ENCODE data around the gene UBE3C. TPM values are rescaled to one million over a fixed set of nuclear protein-coding genes. Genes with fewer than 3 reads are reported as not detected.
"Not testable (repeated sequence)": the region's sequence is repeated elsewhere in the genome, so short reads cannot be mapped to it uniquely, and the experiment has no call there.

The UBE3C gene
- polyA plus RNA-seq, 1 donor (not counting 4 experiments of a cell fraction or from before 2014, with no cell fraction given), result 89.3 TPM

GRCh38 chr7:157129907-157130460 lies 8.7 kb upstream of the UBE3C start:
- no peak for DNase-seq (ENCODE audit: low read depth, low spot score)
- TF ChIP-seq EZH2 (IDR thresholded peaks at IDR 0.05; ENCODE audit: low read length) (no peak), CTCF (optimal IDR thresholded peaks at IDR 0.05 in 1 of 3, IDR thresholded peaks at IDR 0.05 in 1 of 3, conservative IDR thresholded peaks at IDR 0.05 in 1 of 3; ENCODE audit: extremely low read depth in 1 of 3, insufficient read depth in 2 of 3, low read length in 3 of 3) (no peak)
- dilution Hi-C loops (cut with MboI; ENCODE audit: extremely low pct_ligation_motif_present, low sequenced_read_pairs), result no loop called here

GRCh38 chr7:157130849-157131248 lies 7.9 kb upstream of the UBE3C start:
- H3K4me2 ChIP-seq (ENCODE audit: control insufficient read depth, extremely low read depth, insufficient read depth, low read depth, low read length); H3K27ac ChIP-seq (ENCODE audit: control insufficient read depth, insufficient read depth, low read length); H4K20me1 ChIP-seq (ENCODE audit: control insufficient read depth, extremely low read depth, insufficient read depth, low read length); H3K4me3 ChIP-seq (ENCODE audit: control insufficient read depth in 2 of 3, extremely low read depth in 1 of 3, insufficient read depth in 2 of 3, low read depth in 1 of 3, low read length in 3 of 3); H3K9me3 ChIP-seq (ENCODE audit: control insufficient read depth, low read depth, low read length); H3K9ac ChIP-seq (ENCODE audit: control insufficient read depth, extremely low read depth, insufficient read depth, low read length); H3K9me1 ChIP-seq (ENCODE audit: control insufficient read depth, extremely low read depth, insufficient read depth, low read length); H3K79me2 ChIP-seq (ENCODE audit: control insufficient read depth, insufficient read depth, low read length); H3K4me1 ChIP-seq (ENCODE audit: control insufficient read depth, extremely low read depth, insufficient read depth, low read length); FAIRE-seq; dilution Hi-C loops (cut with MboI; ENCODE audit: extremely low pct_ligation_motif_present, low sequenced_read_pairs); H2AFZ ChIP-seq (ENCODE audit: control insufficient read depth, low read length); H3K27me3 ChIP-seq (ENCODE audit: control insufficient read depth, extremely low read depth, insufficient read depth, low read length); DNase-seq (ENCODE audit: low read depth, low spot score); H3K36me3 ChIP-seq (ENCODE audit: control insufficient read depth in 2 of 2, extremely low read depth in 1 of 2, insufficient read depth in 2 of 2, low read length in 2 of 2): not testable (repeated sequence)

More at GRCh38 chr7:157129907-157130460, 8.7 kb upstream of the UBE3C start:
- Histone ChIP-seq H3K4me3 (ENCODE audit: control insufficient read depth in 2 of 3, extremely low read depth in 1 of 3, insufficient read depth in 2 of 3, low read depth in 1 of 3, low read length in 3 of 3) (no peak overlapping the region), H3K4me2 (ENCODE audit: control insufficient read depth, extremely low read depth, insufficient read depth, low read depth, low read length) (no peak overlapping the region), H3K9me3 (ENCODE audit: control insufficient read depth, low read depth, low read length) (no peaks in the 10 kb centered on the region), H4K20me1 (ENCODE audit: control insufficient read depth, extremely low read depth, insufficient read depth, low read length) (no peaks in the 10 kb centered on the region), H3K27ac (ENCODE audit: control insufficient read depth, insufficient read depth, low read length) (no peak overlapping the region), H3K36me3 (ENCODE audit: control insufficient read depth in 2 of 2, extremely low read depth in 1 of 2, insufficient read depth in 2 of 2, low read length in 2 of 2) (no peaks in the 10 kb centered on the region), H3K27me3 (ENCODE audit: control insufficient read depth, extremely low read depth, insufficient read depth, low read length) (peaks cover 6% of the 10 kb centered on the region), H3K79me2 (ENCODE audit: control insufficient read depth, insufficient read depth, low read length) (no peaks in the 10 kb centered on the region), H3K4me1 (ENCODE audit: control insufficient read depth, extremely low read depth, insufficient read depth, low read length) (no peaks in the 10 kb centered on the region), H3K9ac (ENCODE audit: control insufficient read depth, extremely low read depth, insufficient read depth, low read length) (no peak overlapping the region), H2AFZ (ENCODE audit: control insufficient read depth, low read length) (no peak overlapping the region), H3K9me1 (ENCODE audit: control insufficient read depth, extremely low read depth, insufficient read depth, low read length) (no peaks in the 10 kb centered on the region)
- no peak for FAIRE-seq

GRCh38 chr7:157132796-157133195 lies 5.9 kb upstream of the UBE3C start:
- no peak overlapping the region for H3K9ac ChIP-seq (ENCODE audit: control insufficient read depth, extremely low read depth, insufficient read depth, low read length)
- peaks cover 6% of the 10 kb centered on the region for H3K27me3 ChIP-seq (ENCODE audit: control insufficient read depth, extremely low read depth, insufficient read depth, low read length)
- H3K4me2 ChIP-seq (ENCODE audit: control insufficient read depth, extremely low read depth, insufficient read depth, low read depth, low read length), result no peak overlapping the region
- DNase-seq (ENCODE audit: low read depth, low spot score) (no peak), FAIRE-seq (no peak)
- no peaks in the 10 kb centered on the region for H3K9me3 ChIP-seq (ENCODE audit: control insufficient read depth, low read depth, low read length)
- TF ChIP-seq EZH2 (IDR thresholded peaks at IDR 0.05; ENCODE audit: low read length) (no peak), CTCF (optimal IDR thresholded peaks at IDR 0.05 in 1 of 3, IDR thresholded peaks at IDR 0.05 in 1 of 3, conservative IDR thresholded peaks at IDR 0.05 in 1 of 3; ENCODE audit: extremely low read depth in 1 of 3, insufficient read depth in 2 of 3, low read length in 3 of 3) (no peak)
- H2AFZ ChIP-seq (ENCODE audit: control insufficient read depth, low read length), result no peak overlapping the region
- H3K4me1 ChIP-seq (ENCODE audit: control insufficient read depth, extremely low read depth, insufficient read depth, low read length), result peaks cover 6% of the 10 kb centered on the region
- no peaks in the 10 kb centered on the region for H3K79me2 ChIP-seq (ENCODE audit: control insufficient read depth, insufficient read depth, low read length)
- no peak overlapping the region for H3K27ac ChIP-seq (ENCODE audit: control insufficient read depth, insufficient read depth, low read length)
- H3K36me3 ChIP-seq (ENCODE audit: control insufficient read depth in 2 of 2, extremely low read depth in 1 of 2, insufficient read depth in 2 of 2, low read length in 2 of 2), result no peaks in the 10 kb centered on the region
- no peaks in the 10 kb centered on the region for H4K20me1 ChIP-seq (ENCODE audit: control insufficient read depth, extremely low read depth, insufficient read depth, low read length)
- dilution Hi-C loops (cut with MboI; ENCODE audit: extremely low pct_ligation_motif_present, low sequenced_read_pairs), result no loop called here
- H3K9me1 ChIP-seq (ENCODE audit: control insufficient read depth, extremely low read depth, insufficient read depth, low read length), result no peaks in the 10 kb centered on the region
- H3K4me3 ChIP-seq (ENCODE audit: control insufficient read depth in 2 of 3, extremely low read depth in 1 of 3, insufficient read depth in 2 of 3, low read depth in 1 of 3, low read length in 3 of 3), result no peak overlapping the region
